H1 (cell line): ENCODE results near the gene NLRP3. TPM values are rescaled to one million over a fixed set of nuclear protein-coding genes. Genes with fewer than 3 reads are reported as not detected.

ENCODE experiments used
- ATF3 ChIP-seq: IDR thresholded peaks from 2 replicates; pipeline ENCODE4 v1.6.1; 2011; ENCODE audit warnings: low read depth, mild to moderate bottlenecking, low read length; ENCODE audit not compliant: insufficient read depth
- BACH1 ChIP-seq: IDR thresholded peaks from 2 replicates; pipeline ENCODE4 v1.6.1; 2012; ENCODE audit warnings: low read length, improper control_type of control experiment
- BCL11A ChIP-seq, 2 experiments: IDR thresholded peaks; one replicate each; pipeline ENCODE4 v1.6.1; 2011; ENCODE audit warnings: low read depth in 2 of 2, low read length in 2 of 2, mild to moderate bottlenecking in 2 of 2
- CTBP2 ChIP-seq: IDR thresholded peaks from 2 replicates; pipeline ENCODE4 v1.7.0; 2011; ENCODE audit warnings: borderline replicate concordance, mild to moderate bottlenecking, moderate library complexity, mixed read lengths, low read length; ENCODE audit not compliant: insufficient read depth, insufficient read length
- EGR1 ChIP-seq: IDR thresholded peaks from 2 replicates; pipeline ENCODE4 v1.6.1; 2011; ENCODE audit warnings: low read depth, low read length, borderline replicate concordance
- GABPA ChIP-seq: IDR thresholded peaks from 2 replicates; pipeline ENCODE4 v1.6.1; 2011; ENCODE audit warnings: mild to moderate bottlenecking, low read length, moderate library complexity, borderline replicate concordance; ENCODE audit not compliant: insufficient read depth
- HDAC6 ChIP-seq: IDR thresholded peaks from one replicate; pipeline ENCODE4 v1.7.1; 2012; ENCODE audit warnings: low read depth, mild to moderate bottlenecking, inconsistent platforms, low read length, moderate library complexity
- JUN ChIP-seq: IDR thresholded peaks from 2 replicates; pipeline ENCODE4 v1.6.1; 2011; ENCODE audit warnings: low read depth, mild to moderate bottlenecking, improper control_type of control experiment, low read length
- KDM1A ChIP-seq: fragments of 200-600, 300-600 bp; sonication (generic); IDR thresholded peaks from 2 replicates; pipeline ENCODE4 v1.7.1; 2016; ENCODE audit warnings: mild to moderate bottlenecking, low read length, borderline replicate concordance
- KDM4A ChIP-seq: IDR thresholded peaks from one replicate; pipeline ENCODE4 v1.7.1; 2012; ENCODE audit warnings: low read depth, mild to moderate bottlenecking, moderate library complexity, low read length, inconsistent platforms; ENCODE audit not compliant: severe bottlenecking
- MAX ChIP-seq: IDR thresholded peaks from 2 replicates; pipeline ENCODE4 v1.6.1; 2012; ENCODE audit warnings: inconsistent platforms
- NRF1 ChIP-seq: IDR thresholded peaks from 2 replicates; pipeline ENCODE4 v1.6.1; 2011; ENCODE audit warnings: mild to moderate bottlenecking, low read depth, low read length, improper control_type of control experiment
- PHF8 ChIP-seq: fragments of 200-600 bp; sonication (generic); conservative IDR thresholded peaks from 2 replicates; pipeline ENCODE4 v1.7.1; 2012; ENCODE audit warnings: low read depth, mild to moderate bottlenecking, inconsistent platforms, low read length, moderate library complexity
- POLR2A ChIP-seq, 2 experiments: IDR thresholded peaks; 1 replicate in 1 of 2; 2 replicates in 1 of 2; pipeline ENCODE4 v1.6.1; 2011; ENCODE audit warnings: low read depth in 2 of 2, low read length in 2 of 2, mild to moderate bottlenecking in 2 of 2; ENCODE audit errors: control extremely low read depth in 1 of 2
- RBBP5 ChIP-seq: IDR thresholded peaks from 2 replicates; pipeline ENCODE4 v1.7.1; 2012; ENCODE audit warnings: low read depth, mild to moderate bottlenecking, inconsistent platforms, low read length, moderate library complexity, borderline replicate concordance
- RFX5 ChIP-seq: IDR thresholded peaks from 2 replicates; pipeline ENCODE4 v1.6.1; 2011; ENCODE audit warnings: low read depth, low read length, improper control_type of control experiment, borderline replicate concordance
- SIN3A ChIP-seq, 2 experiments: IDR thresholded peaks in 1 of 2; conservative IDR thresholded peaks in 1 of 2; 2 replicates each; pipeline ENCODE4 v1.6.1; 2011 to 2012; ENCODE audit warnings: low read length in 2 of 2, improper control_type of control experiment in 1 of 2, low read depth in 1 of 2, mild to moderate bottlenecking in 1 of 2
- SIRT6 ChIP-seq: IDR thresholded peaks from one replicate; pipeline ENCODE4 v1.7.1; 2012; ENCODE audit warnings: low read length, inconsistent platforms
- SIX5 ChIP-seq: IDR thresholded peaks from 2 replicates; pipeline ENCODE4 v1.6.1; 2011; ENCODE audit warnings: mild to moderate bottlenecking, low read depth, low read length
- SRF ChIP-seq: IDR thresholded peaks from 2 replicates; pipeline ENCODE4 v1.6.1; 2011; ENCODE audit warnings: mild to moderate bottlenecking, low read depth, low read length, moderate library complexity
- TAF1 ChIP-seq: IDR thresholded peaks from 2 replicates; pipeline ENCODE4 v1.6.1; 2011; ENCODE audit warnings: mild to moderate bottlenecking, low read depth, low read length
- TAF7 ChIP-seq: optimal IDR thresholded peaks from 2 replicates; pipeline ENCODE3; 2011; ENCODE audit warnings: low read depth, mild to moderate bottlenecking, inconsistent platforms, low read length, moderate library complexity, borderline replicate concordance
- TBP ChIP-seq: IDR thresholded peaks from 2 replicates; pipeline ENCODE4 v1.6.1; 2011; ENCODE audit warnings: low read depth, low read length, improper control_type of control experiment
- TCF12 ChIP-seq: IDR thresholded peaks from 2 replicates; pipeline ENCODE4 v1.6.1; 2011; ENCODE audit warnings: low read depth, mild to moderate bottlenecking, low read length
- TEAD4 ChIP-seq: IDR thresholded peaks from 2 replicates; pipeline ENCODE4 v1.6.1; 2012; ENCODE audit warnings: low read depth, low read length, inconsistent platforms, mixed read lengths
- polyA plus RNA-seq, 7 experiments: library from polyadenylated mRNA; depleted of rRNA in 3 of 7; stranded (reverse) in 5 of 7; unstranded in 2 of 7; fragments of >200 nt in 5 of 7; fragments of 200-250 nt in 2 of 7; gene quantifications; 1 replicate in 5 of 7; 2 replicates in 1 of 7; 4 replicates in 1 of 7; pipeline versions ENCODE4 v1.2.1 to v1.2.3, GENCODE V29; 2011 to 2013; ENCODE audit warnings: missing spikeins in 2 of 7, mixed read lengths in 2 of 7
- total RNA-seq: library from RNA; stranded (reverse); fragmentation: NEBNext Ultra II Directional; extraction: Animal tissue kit (Norgen Biotek cat#: 25700); gene quantifications from 2 replicates; pipeline ENCODE4 v1.2.1, GENCODE V29; 2021

Gene NLRP3
- total and polyA plus RNA-seq, 2 of the 8 experiments (the other 6 are each of a cell fraction or from before 2014, with no cell fraction given): 0.05 to 0.19 TPM

GRCh38 chr1:247448107-247448791 is 32.3 kb downstream of the NLRP3 start (continued):
- TF ChIP-seq RFX5 (no peak), HDAC6 (no peak), NRF1 (no peak), BACH1 (no peak), TAF1 (peak; percentile 87), TEAD4 (no peak), KDM4A (peak; percentile 48), KDM1A (no peak), EGR1 (no peak), SRF (no peak), GABPA (no peak), RBBP5 (no peak), POLR2A (IDR thresholded peaks at IDR 0.05; ENCODE audit: control extremely low read depth in 1 of 2, low read depth in 2 of 2, low read length in 2 of 2) (peak in 1 of 2 experiments; percentile 69; a peak in 1 of 3 replicates), TCF12 (no peak), SIX5 (peak; percentile 41; the same call in 1 of the 2 replicates), BCL11A (IDR thresholded peaks at IDR 0.05; ENCODE audit: low read depth in 2 of 2, low read length in 2 of 2) (no peak), TAF7 (no peak), JUN (no peak), SIN3A (conservative IDR thresholded peaks at IDR 0.05 in 1 of 2, IDR thresholded peaks at IDR 0.05 in 1 of 2; ENCODE audit: low read depth in 1 of 2, low read length in 2 of 2) (peak in 1 of 2 experiments; percentile 57; a peak in 1 of 4 replicates), SIRT6 (no peak), PHF8 (no peak), CTBP2 (no peak), TBP (peak; percentile 36; the same call in 1 of the 2 replicates), MAX (no peak), ATF3 (no peak)
